ENCODE results near the gene ZNF2. TPM values are rescaled to one million over a fixed set of nuclear protein-coding genes. Genes with fewer than 3 reads are reported as not detected.

ZNF2 gene
- total and polyA plus RNA-seq, 2 of the 13 experiments (the other 11 are each of a cell fraction or from before 2014, with no cell fraction given), result 4.3 to 6.1 TPM

DNA sequence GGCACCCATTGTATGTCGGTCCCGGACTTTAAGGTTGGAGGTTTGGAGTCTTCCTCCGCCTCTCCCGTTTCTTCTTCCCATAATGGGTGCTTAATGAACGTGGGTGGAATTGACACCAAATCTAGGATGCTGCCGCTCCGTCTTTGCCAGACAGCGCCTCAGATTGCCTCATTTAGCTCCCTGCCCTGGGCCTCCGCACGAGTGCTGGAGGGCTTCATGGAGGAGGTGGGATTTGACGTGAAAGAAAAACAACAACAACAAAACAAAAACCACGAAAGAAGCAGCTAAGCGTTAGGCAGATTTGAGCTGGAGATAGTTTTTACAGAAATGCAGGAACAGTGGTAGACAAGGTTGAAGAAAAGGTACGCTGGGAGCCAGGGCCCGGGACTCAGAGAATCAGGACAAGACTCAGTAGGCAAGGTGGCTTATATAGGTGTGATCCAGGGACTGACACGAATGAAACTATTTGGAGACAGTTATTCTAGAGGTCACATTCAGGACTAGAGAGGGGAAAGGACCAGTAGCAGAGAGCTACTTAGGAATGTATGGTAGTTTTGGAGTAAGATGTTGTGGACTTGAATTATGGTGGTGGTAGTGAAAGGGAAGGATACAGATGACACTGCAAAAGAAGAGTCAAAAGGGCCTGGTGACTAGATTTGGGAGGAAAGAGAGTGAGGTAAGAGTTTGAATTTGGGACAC lies 605 bp downstream of the ZNF2 start (continued):
- TF ChIP-seq, protein P1, sequence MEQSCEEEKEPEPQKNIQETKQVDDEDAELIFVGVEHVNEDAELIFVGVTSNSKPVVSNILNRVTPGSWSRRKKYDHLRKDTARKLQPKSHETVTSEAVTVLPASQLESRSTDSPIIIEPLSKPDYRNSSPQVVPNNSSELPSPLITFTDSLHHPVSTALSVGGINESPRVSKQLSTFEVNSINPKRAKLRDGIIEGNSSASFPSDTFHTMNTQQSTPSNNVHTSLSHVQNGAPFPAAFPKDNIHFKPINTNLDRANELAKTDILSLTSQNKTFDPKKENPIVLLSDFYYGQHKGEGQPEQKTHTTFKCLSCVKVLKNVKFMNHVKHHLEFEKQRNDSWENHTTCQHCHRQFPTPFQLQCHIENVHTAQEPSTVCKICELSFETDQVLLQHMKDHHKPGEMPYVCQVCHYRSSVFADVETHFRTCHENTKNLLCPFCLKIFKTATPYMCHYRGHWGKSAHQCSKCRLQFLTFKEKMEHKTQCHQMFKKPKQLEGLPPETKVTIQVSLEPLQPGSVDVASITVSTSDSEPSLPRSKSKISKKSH (CRISPR knock-in tag; IDR thresholded peaks at IDR 0.05; ENCODE audit: borderline replicate concordance), result no peak
- TF ChIP-seq CBX5 (CRISPR knock-in tag; IDR thresholded peaks at IDR 0.05; ENCODE audit: borderline replicate concordance), result no peak
- TF ChIP-seq ZNF350 (CRISPR knock-in tag; IDR thresholded peaks at IDR 0.05; ENCODE audit: borderline replicate concordance, low read depth), result no peak
- TF ChIP-seq ZNF446 (CRISPR knock-in tag; IDR thresholded peaks at IDR 0.05), result no peak
- 0 out of 2 replicates have a peak, but pooled peaks have one; percentile 74 for TF ChIP-seq ZNF615 (CRISPR knock-in tag; IDR thresholded peaks at IDR 0.05; ENCODE audit: borderline replicate concordance)
- 0 out of 2 replicates have a peak, but pooled peaks have one; percentile 5 for TF ChIP-seq ARID2 (CRISPR knock-in tag; IDR thresholded peaks at IDR 0.05; ENCODE audit: borderline replicate concordance)
- TF ChIP-seq HOXA5 (CRISPR knock-in tag; IDR thresholded peaks at IDR 0.05), result no peak
- TF ChIP-seq ZNF33B (CRISPR knock-in tag; IDR thresholded peaks at IDR 0.05), result no peak
- no peak for TF ChIP-seq ZNF138 (CRISPR knock-in tag; IDR thresholded peaks at IDR 0.05; ENCODE audit: low read depth)
- no peak for TF ChIP-seq CSRNP2 (CRISPR knock-in tag; conservative IDR thresholded peaks at IDR 0.05; ENCODE audit: low read depth)
- no peak for TF ChIP-seq IKZF1 (IDR thresholded peaks at IDR 0.05)
- TF ChIP-seq ZNF562 (CRISPR knock-in tag; IDR thresholded peaks at IDR 0.05; ENCODE audit: borderline replicate concordance), result no peak
- TF ChIP-seq ZFP82 (CRISPR knock-in tag; IDR thresholded peaks at IDR 0.05; ENCODE audit: borderline replicate concordance), result 0 out of 2 replicates have a peak, but pooled peaks have one; percentile 9
- TF ChIP-seq, protein P2, sequence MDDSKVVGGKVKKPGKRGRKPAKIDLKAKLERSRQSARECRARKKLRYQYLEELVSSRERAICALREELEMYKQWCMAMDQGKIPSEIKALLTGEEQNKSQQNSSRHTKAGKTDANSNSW (CRISPR knock-in tag; IDR thresholded peaks at IDR 0.05; ENCODE audit: borderline replicate concordance), result no peak
- TF ChIP-seq ZNF30 (CRISPR knock-in tag; IDR thresholded peaks at IDR 0.05), result no peak
- no peak for TF ChIP-seq FIP1L1 (IDR thresholded peaks at IDR 0.05; ENCODE audit: borderline replicate concordance, insufficient read depth, low read depth, low read length)
- TF ChIP-seq GLI4 (CRISPR knock-in tag; IDR thresholded peaks at IDR 0.05; ENCODE audit: borderline replicate concordance), result no peak
- TF ChIP-seq, protein P3, sequence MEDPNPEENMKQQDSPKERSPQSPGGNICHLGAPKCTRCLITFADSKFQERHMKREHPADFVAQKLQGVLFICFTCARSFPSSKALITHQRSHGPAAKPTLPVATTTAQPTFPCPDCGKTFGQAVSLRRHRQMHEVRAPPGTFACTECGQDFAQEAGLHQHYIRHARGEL (CRISPR knock-in tag; IDR thresholded peaks at IDR 0.05), result 0 out of 2 replicates have a peak, but pooled peaks have one; percentile 24
- TF ChIP-seq ZNF354B (CRISPR knock-in tag; IDR thresholded peaks at IDR 0.05), result no peak
- TF ChIP-seq ZNF567 (CRISPR knock-in tag; IDR thresholded peaks at IDR 0.05; ENCODE audit: borderline replicate concordance), result 0 out of 2 replicates have a peak, but pooled peaks have one; percentile 6
- no peak for TF ChIP-seq KDM4B (CRISPR knock-in tag; IDR thresholded peaks at IDR 0.05)
- no peak for TF ChIP-seq KLF9 (CRISPR knock-in tag; IDR thresholded peaks at IDR 0.05; ENCODE audit: low read depth)
- no peak for TF ChIP-seq HNRNPLL (IDR thresholded peaks at IDR 0.05; ENCODE audit: low read depth, low read length, poor library complexity, severe bottlenecking)
- TF ChIP-seq CEBPB (IDR thresholded peaks at IDR 0.05; ENCODE audit: borderline replicate concordance, low read depth, low read length), result peak; percentile 45; the same call in 1 of the 2 replicates
- no peak for TF ChIP-seq ZZZ3 (CRISPR knock-in tag; IDR thresholded peaks at IDR 0.05; ENCODE audit: borderline replicate concordance)

Data from HepG2 (cell line).